CD4-positive, alpha-beta T cell treated with Interleukin-6 for 4 hours (primary cell): ENCODE data around the gene POR.
"Not testable (repeated sequence)": the region's sequence is repeated elsewhere in the genome, so short reads cannot be mapped to it uniquely, and the experiment has no call there.

Experiments
- DNase-seq: peaks from one replicate; pipeline ENCODE4 v3.0.0-alpha.2; 2020; ENCODE audit warnings: mixed read lengths

POR gene

GRCh38 chr7:75994388-75995051, 79.6 kb downstream of the POR start, which contains the start of gene TMEM120A:
Gene TMEM120A (minus strand): TSS chr7:75994595. CDS start chr7:75994570, 25 bp downstream.
- DNase-seq = peak; percentile 97

GRCh38 chr7:75995052-75995471, 80.1 kb downstream of the POR start:
- no peak for DNase-seq

- DNase-seq = no peak
Observed at GRCh38 chr7:75995996-75996395, 81.0 kb downstream of the POR start.

GRCh38 chr7:75996476-75996875, 81.5 kb downstream of the POR start:
- no peak for DNase-seq

- no peak for DNase-seq
Observed at GRCh38 chr7:75998038-75998437, 83.1 kb downstream of the POR start.

GRCh38 chr7:76000566-76000965, 85.6 kb downstream of the POR start:
- DNase-seq = no peak

- no peak for DNase-seq
Observed at GRCh38 chr7:76002139-76002538, 87.2 kb downstream of the POR start.

GRCh38 chr7:76002822-76003221, 87.9 kb downstream of the POR start:
- DNase-seq = no peak

GRCh38 chr7:76003351-76003750, 88.4 kb downstream of the POR start:
- no peak for DNase-seq

GRCh38 chr7:76005004-76005403, 90.0 kb downstream of the POR start:
- DNase-seq = not testable (repeated sequence)

- no peak for DNase-seq
Observed at GRCh38 chr7:76008156-76008687, 93.3 kb downstream of the POR start.

GRCh38 chr7:76009672-76010600, 95.0 kb downstream of the POR start:
- no peak for DNase-seq

GRCh38 chr7:76011442-76011861, 96.5 kb downstream of the POR start:
- no peak for DNase-seq

GRCh38 chr7:76016191-76016947, 101.4 kb downstream of the POR start:
- no peak for DNase-seq

GRCh38 chr7:76018520-76018919, 103.6 kb downstream of the POR start:
- DNase-seq = not testable (repeated sequence)

GRCh38 chr7:76020031-76020714, 105.2 kb downstream of the POR start:
- DNase-seq = peak; percentile 82

- DNase-seq = no peak
Observed at GRCh38 chr7:76022026-76022780, 107.2 kb downstream of the POR start.

- DNase-seq = no peak
Observed at GRCh38 chr7:76023002-76023401, 108.0 kb downstream of the POR start.

GRCh38 chr7:76029682-76030081, 114.7 kb downstream of the POR start:
- not testable (repeated sequence) for DNase-seq

GRCh38 chr7:76031964-76032363, 117.0 kb downstream of the POR start:
- no peak for DNase-seq
